Stimulated activated CD8-positive, alpha-beta memory T cell treated with anti-CD3 and anti-CD28 coated beads, Interleukin-7, amount 100 ng/mL, for 1 hour (primary cell): ENCODE measurements around the gene DDX50.

Source experiments
- DNase-seq, 2 donors: peaks; one replicate each; pipeline ENCODE4 v3.0.0-alpha.2; 2020; ENCODE audit warnings: low read depth in 2 of 2

DDX50 gene

GRCh38 chr10:68981074-68981473 lies 80.0 kb downstream of the DDX50 start:
- no peak for DNase-seq

DNA sequence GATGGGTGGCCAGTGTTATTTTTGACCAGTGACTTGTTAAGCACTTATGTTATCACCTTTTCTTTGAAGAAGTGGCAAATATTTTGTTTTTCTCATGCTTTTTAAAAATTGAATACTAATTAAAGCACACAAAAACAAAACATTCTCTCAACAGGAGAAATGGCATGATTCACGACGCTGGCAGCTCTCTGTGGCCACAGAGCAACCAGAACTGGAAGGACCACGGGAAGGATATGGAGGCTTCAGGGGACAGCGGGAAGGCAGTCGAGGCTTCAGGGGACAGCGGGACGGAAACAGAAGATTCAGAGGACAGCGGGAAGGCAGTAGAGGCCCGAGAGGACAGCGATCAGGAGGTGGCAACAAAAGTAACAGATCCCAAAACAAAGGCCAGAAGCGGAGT lies 81.3 kb downstream of the DDX50 start:
- no peak for DNase-seq

GRCh38 chr10:68987611-68988010 lies 86.5 kb downstream of the DDX50 start:
- DNase-seq: no peak

DNA sequence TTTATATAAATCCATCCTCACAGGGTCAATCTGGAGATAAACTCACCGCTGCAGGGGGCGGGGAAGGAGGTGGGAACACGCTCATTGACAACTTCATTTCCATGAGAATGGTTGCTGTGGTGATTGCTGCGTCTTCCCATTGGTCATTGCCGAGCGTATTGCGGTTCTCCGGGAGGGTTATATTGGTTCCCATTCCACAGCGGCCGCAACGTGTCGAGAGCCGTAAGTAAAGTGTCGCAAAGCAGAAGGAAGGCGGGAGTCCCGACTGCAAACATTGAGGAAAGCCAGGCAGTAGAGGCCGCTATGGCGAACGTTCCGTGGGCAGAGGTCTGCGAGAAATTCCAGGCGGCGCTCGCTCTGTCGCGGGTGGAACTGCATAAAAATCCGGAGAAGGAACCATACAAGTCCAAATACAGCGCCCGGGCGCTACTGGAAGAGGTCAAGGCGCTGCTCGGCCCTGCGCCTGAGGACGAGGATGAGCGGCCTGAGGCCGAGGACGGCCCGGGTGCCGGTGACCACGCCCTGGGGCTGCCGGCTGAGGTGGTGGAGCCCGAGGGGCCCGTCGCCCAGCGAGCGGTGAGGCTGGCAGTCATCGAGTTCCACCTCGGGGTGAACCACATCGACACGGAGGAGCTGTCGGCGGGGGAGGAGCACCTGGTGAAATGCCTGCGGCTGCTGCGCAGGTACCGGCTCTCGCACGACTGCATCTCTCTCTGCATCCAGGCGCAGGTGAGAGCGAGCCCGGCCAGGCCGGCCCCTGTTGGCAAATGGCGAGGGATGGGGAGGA lies 87.6 kb downstream of the DDX50 start, which contains the start of gene KIFBP:
TSS of gene KIFBP (plus strand) at position 274 of the 787 bp plus-strand sequence. CDS start at position 304, 30 bp downstream.
- DNase-seq: peak; percentile 45 to 49

- no peak for DNase-seq
These were observed 88.3 kb downstream of the DDX50 start for GRCh38 chr10:68989317-68989990.

GRCh38 chr10:68992636-68993440 lies 91.7 kb downstream of the DDX50 start:
- DNase-seq: no peak
